ENCODE results near the gene MACROD1.

The MACROD1 gene

DNA sequence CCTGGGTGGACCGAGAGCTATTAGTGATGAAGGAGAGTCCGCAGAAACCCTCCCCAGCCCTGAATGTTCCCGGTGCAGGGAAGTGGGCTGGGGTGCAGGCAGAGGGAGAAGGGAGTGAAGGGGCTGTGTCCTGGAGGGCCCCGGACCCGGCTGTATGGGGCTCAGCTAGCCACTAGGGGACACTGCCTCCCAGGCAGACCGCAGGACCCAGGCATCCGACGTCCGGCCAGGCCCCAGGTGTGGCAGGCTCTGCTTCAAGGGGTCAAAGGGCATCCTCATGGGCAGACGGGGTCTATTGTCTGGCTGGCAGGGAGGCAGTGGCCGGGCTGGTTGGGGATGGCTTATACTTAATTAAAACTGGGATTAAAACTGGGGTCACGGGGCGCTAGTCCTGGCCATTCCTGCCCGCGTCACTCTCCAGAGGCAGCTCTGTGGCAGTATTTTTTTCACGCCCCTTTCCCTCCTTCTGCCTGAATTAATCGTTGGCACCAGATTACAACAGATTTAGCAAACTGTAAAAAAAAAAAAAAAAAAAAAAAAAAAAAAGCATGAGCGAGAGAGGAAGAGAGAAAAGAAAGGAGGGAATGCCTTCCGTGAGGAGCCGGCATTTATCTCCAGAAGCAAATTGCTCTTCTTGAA is 125.1 kb downstream of the MACROD1 start:
- no peak overlapping the region for H3K4me3 ChIP-seq (ENCODE audit: insufficient read depth, low read length, poor library complexity, severe bottlenecking)
- H3K4me2 ChIP-seq (ENCODE audit: low read depth, low read length, poor library complexity, severe bottlenecking) = no peak overlapping the region
- H3K27ac ChIP-seq (ENCODE audit: low read depth, low read length) = no peak overlapping the region
- H3K79me2 ChIP-seq (ENCODE audit: insufficient read depth, low read length) = no peaks in the 10 kb centered on the region
- H3K36me3 ChIP-seq (ENCODE audit: low read length) = no peaks in the 10 kb centered on the region
- no peaks in the 10 kb centered on the region for H3K9me2 ChIP-seq (replicated peaks; ENCODE audit: insufficient read depth, low read length)
- no peak overlapping the region for H3K9ac ChIP-seq (ENCODE audit: low read length)
- H3F3A ChIP-seq (ENCODE audit: insufficient read depth) = no peaks in the 10 kb centered on the region
- no peaks in the 10 kb centered on the region for H3K9me3 ChIP-seq (ENCODE audit: insufficient read depth, low read length)
- TF ChIP-seq, protein P1, sequence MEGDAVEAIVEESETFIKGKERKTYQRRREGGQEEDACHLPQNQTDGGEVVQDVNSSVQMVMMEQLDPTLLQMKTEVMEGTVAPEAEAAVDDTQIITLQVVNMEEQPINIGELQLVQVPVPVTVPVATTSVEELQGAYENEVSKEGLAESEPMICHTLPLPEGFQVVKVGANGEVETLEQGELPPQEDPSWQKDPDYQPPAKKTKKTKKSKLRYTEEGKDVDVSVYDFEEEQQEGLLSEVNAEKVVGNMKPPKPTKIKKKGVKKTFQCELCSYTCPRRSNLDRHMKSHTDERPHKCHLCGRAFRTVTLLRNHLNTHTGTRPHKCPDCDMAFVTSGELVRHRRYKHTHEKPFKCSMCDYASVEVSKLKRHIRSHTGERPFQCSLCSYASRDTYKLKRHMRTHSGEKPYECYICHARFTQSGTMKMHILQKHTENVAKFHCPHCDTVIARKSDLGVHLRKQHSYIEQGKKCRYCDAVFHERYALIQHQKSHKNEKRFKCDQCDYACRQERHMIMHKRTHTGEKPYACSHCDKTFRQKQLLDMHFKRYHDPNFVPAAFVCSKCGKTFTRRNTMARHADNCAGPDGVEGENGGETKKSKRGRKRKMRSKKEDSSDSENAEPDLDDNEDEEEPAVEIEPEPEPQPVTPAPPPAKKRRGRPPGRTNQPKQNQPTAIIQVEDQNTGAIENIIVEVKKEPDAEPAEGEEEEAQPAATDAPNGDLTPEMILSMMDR (IDR thresholded peaks at IDR 0.05; ENCODE audit: insufficient read depth, low read length, poor library complexity, severe bottlenecking) = no peak
- no peak for TF ChIP-seq EZH2phosphoT487 (conservative IDR thresholded peaks at IDR 0.05; ENCODE audit: low read length)
- H3K27me3 ChIP-seq (ENCODE audit: low read length) = no peaks in the 10 kb centered on the region
- H4K20me1 ChIP-seq (ENCODE audit: low read depth, low read length) = no peaks in the 10 kb centered on the region
- no peak overlapping the region for H2AFZ ChIP-seq (ENCODE audit: low read depth, low read length, severe bottlenecking)

GRCh38 chr11:64039012-64039665 is 126.8 kb downstream of the MACROD1 start:
- Histone ChIP-seq H3K4me2 (ENCODE audit: low read depth, low read length, poor library complexity, severe bottlenecking) (no peak overlapping the region), H3K79me2 (ENCODE audit: insufficient read depth, low read length) (no peaks in the 10 kb centered on the region), H3K27me3 (ENCODE audit: low read length) (no peaks in the 10 kb centered on the region)

DNA sequence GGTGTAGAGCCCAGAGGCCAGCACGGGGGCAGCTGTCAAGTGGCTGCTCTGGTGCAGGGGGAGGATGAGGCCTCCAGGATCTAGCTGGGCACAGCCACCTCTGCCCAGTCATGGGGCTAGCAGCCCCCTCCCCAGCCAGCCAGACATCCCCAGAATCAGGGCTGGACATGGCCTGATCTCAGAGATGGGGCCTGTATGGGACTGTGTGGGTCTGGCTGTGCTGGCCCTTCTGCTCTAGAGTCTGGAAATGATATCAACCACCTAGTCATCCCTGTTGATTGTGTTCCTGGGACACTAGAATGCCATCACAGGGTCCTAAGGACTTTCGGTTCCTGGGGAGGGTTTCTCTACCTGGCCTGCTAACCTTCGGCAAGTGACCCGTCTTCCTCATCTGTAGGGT is 127.4 kb downstream of the MACROD1 start:
- no peaks in the 10 kb centered on the region for H3F3A ChIP-seq (ENCODE audit: insufficient read depth)
- no peaks in the 10 kb centered on the region for H3K36me3 ChIP-seq (ENCODE audit: low read length)
- no peak for TF ChIP-seq EZH2phosphoT487 (conservative IDR thresholded peaks at IDR 0.05; ENCODE audit: low read length)
- TF ChIP-seq, protein P1 (IDR thresholded peaks at IDR 0.05; ENCODE audit: insufficient read depth, low read length, poor library complexity, severe bottlenecking) = no peak
- no peak overlapping the region for H3K4me2 ChIP-seq (ENCODE audit: low read depth, low read length, poor library complexity, severe bottlenecking)
- H3K27me3 ChIP-seq (ENCODE audit: low read length) = no peaks in the 10 kb centered on the region
- no peak overlapping the region for H3K4me3 ChIP-seq (ENCODE audit: insufficient read depth, low read length, poor library complexity, severe bottlenecking)
- H3K79me2 ChIP-seq (ENCODE audit: insufficient read depth, low read length) = no peaks in the 10 kb centered on the region
- no peaks in the 10 kb centered on the region for H4K20me1 ChIP-seq (ENCODE audit: low read depth, low read length)
- no peak overlapping the region for H3K9ac ChIP-seq (ENCODE audit: low read length)
- H2AFZ ChIP-seq (ENCODE audit: low read depth, low read length, severe bottlenecking) = no peak overlapping the region
- no peak overlapping the region for H3K27ac ChIP-seq (ENCODE audit: low read depth, low read length)
- H3K9me2 ChIP-seq (replicated peaks; ENCODE audit: insufficient read depth, low read length) = no peaks in the 10 kb centered on the region
- H3K9me3 ChIP-seq (ENCODE audit: insufficient read depth, low read length) = no peaks in the 10 kb centered on the region

More at GRCh38 chr11:64039012-64039665, 126.8 kb downstream of the MACROD1 start:
- Histone ChIP-seq H3K4me3 (ENCODE audit: insufficient read depth, low read length, poor library complexity, severe bottlenecking) (no peak overlapping the region), H4K20me1 (ENCODE audit: low read depth, low read length) (no peaks in the 10 kb centered on the region), H3K36me3 (ENCODE audit: low read length) (no peaks in the 10 kb centered on the region), H3K9ac (ENCODE audit: low read length) (no peak overlapping the region), H3K27ac (ENCODE audit: low read depth, low read length) (no peak overlapping the region), H3K9me3 (ENCODE audit: insufficient read depth, low read length) (no peaks in the 10 kb centered on the region), H3F3A (ENCODE audit: insufficient read depth) (no peaks in the 10 kb centered on the region), H3K9me2 (replicated peaks; ENCODE audit: insufficient read depth, low read length) (no peaks in the 10 kb centered on the region), H2AFZ (ENCODE audit: low read depth, low read length, severe bottlenecking) (no peak overlapping the region)
- no peak for TF ChIP-seq EZH2phosphoT487 (conservative IDR thresholded peaks at IDR 0.05; ENCODE audit: low read length)
- TF ChIP-seq, protein P1 (IDR thresholded peaks at IDR 0.05; ENCODE audit: insufficient read depth, low read length, poor library complexity, severe bottlenecking) = no peak
